GM18511 (cell line): ENCODE measurements around the gene FOXF2.

Source experiments
- ATAC-seq: cut with Tn5 transposase; IDR thresholded peaks from one replicate; pipeline ENCODE4 v1.9.1; 2021; ENCODE audit warnings: mild to moderate bottlenecking, moderate library complexity; ENCODE audit not compliant: unreplicated experiment

Gene FOXF2

GRCh38 chr6:1438471-1438881 lies 49.1 kb downstream of the FOXF2 start:
- ATAC-seq = no peak

GRCh38 chr6:1439349-1439748 lies 50.0 kb downstream of the FOXF2 start:
- ATAC-seq = no peak

- no peak for ATAC-seq
Measured at GRCh38 chr6:1442929-1443328, 53.6 kb downstream of the FOXF2 start.
